HEK293T (cell line): ENCODE data around the gene KCND2.
A peak's percentile ranks its signal among the peaks of the same experiment; 100 is the strongest.

Experiments
- CTCF ChIA-PET: fragments of 350-600 bp; formaldehyde crosslinking; extraction: SDS; loops from one replicate; lab custom pipeline; 2021; ENCODE audit warnings: antibody characterized with exemption, inconsistent platforms; lab: Yijun Ruan, JAX
- POLR2A ChIA-PET: fragments of 350-600 bp; formaldehyde crosslinking; extraction: SDS; loops from one replicate; lab custom pipeline; 2020; ENCODE audit warnings: antibody characterized with exemption, inconsistent platforms; lab: Yijun Ruan, JAX
- DNase-seq: peaks from one replicate; pipeline ENCODE4 v3.0.0; 2012; ENCODE audit warnings: mixed read lengths; ENCODE audit errors: extremely low spot score
- ARNT ChIP-seq: fragments of 450-650 bp; IDR thresholded peaks from 2 replicates; pipeline ENCODE4 v1.6.1; 2017; ENCODE audit warnings: mild to moderate bottlenecking
- BHLHE40 ChIP-seq: fragments of 450-650 bp; IDR thresholded peaks from 2 replicates; pipeline ENCODE4 v1.6.1; 2016; ENCODE audit warnings: mild to moderate bottlenecking, moderate library complexity, borderline replicate concordance
- CTBP1 ChIP-seq: fragments of 450-650 bp; IDR thresholded peaks from 2 replicates; pipeline ENCODE4 v1.6.1; 2016; ENCODE audit warnings: borderline replicate concordance
- ELF4 ChIP-seq: fragments of 450-650 bp; IDR thresholded peaks from 2 replicates; pipeline ENCODE4 v1.6.1; 2017; ENCODE audit warnings: antibody characterized with exemption
- FOXA1 ChIP-seq: fragments of 450-650 bp; IDR thresholded peaks from 2 replicates; pipeline ENCODE4 v1.6.1; 2016; ENCODE audit warnings: mild to moderate bottlenecking
- FOXK2 ChIP-seq: fragments of 450-650 bp; IDR thresholded peaks from 2 replicates; pipeline ENCODE4 v1.6.1; 2016; ENCODE audit warnings: mild to moderate bottlenecking
- FOXM1 ChIP-seq: fragments of 450-650 bp; IDR thresholded peaks from 2 replicates; pipeline ENCODE4 v1.6.1; 2017; ENCODE audit warnings: mild to moderate bottlenecking, borderline replicate concordance
- HDGF ChIP-seq: fragments of 450-650 bp; IDR thresholded peaks from 2 replicates; pipeline ENCODE4 v1.6.1; 2017; ENCODE audit warnings: antibody characterized with exemption, borderline replicate concordance
- L3MBTL2 ChIP-seq: fragments of 450-650 bp; conservative IDR thresholded peaks from 2 replicates; pipeline ENCODE4 v1.6.1; 2016; ENCODE audit warnings: mild to moderate bottlenecking
- LEF1 ChIP-seq: fragments of 450-650 bp; IDR thresholded peaks from 2 replicates; pipeline ENCODE4 v1.6.1; 2017; ENCODE audit warnings: mild to moderate bottlenecking, borderline replicate concordance
- NFRKB ChIP-seq: fragments of 450-650 bp; IDR thresholded peaks from 2 replicates; pipeline ENCODE4 v1.6.1; 2016; ENCODE audit warnings: mild to moderate bottlenecking, moderate library complexity
- SP1 ChIP-seq: fragments of 450-650 bp; IDR thresholded peaks from 2 replicates; pipeline ENCODE4 v1.6.1; 2017
- SUZ12 ChIP-seq: fragments of 450-650 bp; IDR thresholded peaks from 2 replicates; pipeline ENCODE4 v1.6.1; 2016; ENCODE audit warnings: mild to moderate bottlenecking
- TARDBP ChIP-seq: fragments of 450-650 bp; IDR thresholded peaks from 2 replicates; pipeline ENCODE4 v1.6.1; 2016
- ZNF384 ChIP-seq: fragments of 450-650 bp; IDR thresholded peaks from 2 replicates; pipeline ENCODE4 v1.6.1; 2016
- TF ChIP-seq, protein P1 (sequence below): fragments of 450-650 bp; IDR thresholded peaks from 2 replicates; pipeline ENCODE4 v1.6.1; 2016

The KCND2 gene

GRCh38 chr7:120327054-120327453 is 54.1 kb downstream of the KCND2 start:
- TF ChIP-seq CTBP1: no peak
- no peak for TF ChIP-seq FOXA1
- no peak for TF ChIP-seq FOXK2
- TF ChIP-seq HDGF: no peak
- no peak for TF ChIP-seq BHLHE40
- TF ChIP-seq FOXM1: no peak
- no peak for TF ChIP-seq TARDBP
- no peak for TF ChIP-seq NFRKB
- no peak for TF ChIP-seq SP1
- TF ChIP-seq, protein P1, sequence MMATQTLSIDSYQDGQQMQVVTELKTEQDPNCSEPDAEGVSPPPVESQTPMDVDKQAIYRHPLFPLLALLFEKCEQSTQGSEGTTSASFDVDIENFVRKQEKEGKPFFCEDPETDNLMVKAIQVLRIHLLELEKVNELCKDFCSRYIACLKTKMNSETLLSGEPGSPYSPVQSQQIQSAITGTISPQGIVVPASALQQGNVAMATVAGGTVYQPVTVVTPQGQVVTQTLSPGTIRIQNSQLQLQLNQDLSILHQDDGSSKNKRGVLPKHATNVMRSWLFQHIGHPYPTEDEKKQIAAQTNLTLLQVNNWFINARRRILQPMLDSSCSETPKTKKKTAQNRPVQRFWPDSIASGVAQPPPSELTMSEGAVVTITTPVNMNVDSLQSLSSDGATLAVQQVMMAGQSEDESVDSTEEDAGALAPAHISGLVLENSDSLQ: no peak
- no peak for TF ChIP-seq LEF1
- no peak for TF ChIP-seq ZNF384
- TF ChIP-seq ELF4: no peak
- no peak for TF ChIP-seq SUZ12
- TF ChIP-seq L3MBTL2: no peak
- TF ChIP-seq ARNT: no peak
- POLR2A ChIA-PET: no interaction called here
- CTCF ChIA-PET: no interaction called here
- DNase-seq: no peak

- ChIA-PET POLR2A (no interaction called here), CTCF (no interaction called here)
- TF ChIP-seq SUZ12 (no peak), TARDBP (no peak), LEF1 (no peak), ZNF384 (no peak), HDGF (no peak), FOXK2 (no peak), CTBP1 (no peak), ARNT (no peak), L3MBTL2 (no peak), BHLHE40 (no peak), FOXM1 (no peak), ELF4 (no peak), FOXA1 (no peak), NFRKB (no peak), SP1 (no peak)
- TF ChIP-seq, protein P1: no peak
- DNase-seq: no peak
These were observed 59.5 kb downstream of the KCND2 start for GRCh38 chr7:120332433-120332832.

GRCh38 chr7:120334475-120334874 is 61.5 kb downstream of the KCND2 start:
- ChIA-PET CTCF (no interaction called here), POLR2A (no interaction called here)
- TF ChIP-seq SUZ12 (no peak), NFRKB (no peak), HDGF (no peak), ELF4 (no peak), SP1 (no peak), ZNF384 (no peak), LEF1 (no peak), L3MBTL2 (no peak), BHLHE40 (no peak), FOXA1 (no peak), ARNT (no peak), FOXM1 (no peak), TARDBP (no peak), CTBP1 (no peak), FOXK2 (no peak)
- TF ChIP-seq, protein P1: no peak
- no peak for DNase-seq

- ChIA-PET POLR2A (no interaction called here), CTCF (no interaction called here)
- no peak for TF ChIP-seq NFRKB
- no peak for TF ChIP-seq FOXA1
- no peak for TF ChIP-seq ZNF384
- no peak for TF ChIP-seq TARDBP
- no peak for TF ChIP-seq FOXK2
- no peak for TF ChIP-seq ELF4
- TF ChIP-seq SUZ12: no peak
- TF ChIP-seq HDGF: no peak
- no peak for TF ChIP-seq CTBP1
- TF ChIP-seq, protein P1: no peak
- no peak for TF ChIP-seq LEF1
- TF ChIP-seq BHLHE40: no peak
- no peak for TF ChIP-seq SP1
- no peak for TF ChIP-seq L3MBTL2
- TF ChIP-seq FOXM1: no peak
- TF ChIP-seq ARNT: no peak
- DNase-seq: peak; percentile 12
These were observed 64.4 kb downstream of the KCND2 start for GRCh38 chr7:120337308-120337907.

- POLR2A ChIA-PET: no interaction called here
- DNase-seq: no peak
- CTCF ChIA-PET: no interaction called here
- no peak for TF ChIP-seq NFRKB
- TF ChIP-seq ARNT: no peak
- TF ChIP-seq L3MBTL2: no peak
- TF ChIP-seq LEF1: no peak
- TF ChIP-seq TARDBP: no peak
- no peak for TF ChIP-seq CTBP1
- TF ChIP-seq SUZ12: no peak
- no peak for TF ChIP-seq SP1
- TF ChIP-seq, protein P1: no peak
- TF ChIP-seq BHLHE40: no peak
- TF ChIP-seq ELF4: no peak
- TF ChIP-seq ZNF384: no peak
- TF ChIP-seq FOXA1: no peak
These were observed 71.3 kb downstream of the KCND2 start for GRCh38 chr7:120344276-120344675.
